Osteoblast (primary cell): Measurements from ENCODE around the gene MPZL1. TPM values are rescaled to one million over a fixed set of nuclear protein-coding genes. Genes with fewer than 3 reads are reported as not detected.

Experiments used
- DNase-seq: peaks from one replicate; pipeline ENCODE4 v3.0.0; 2011; ENCODE audit warnings: low spot score, mixed read lengths; ENCODE audit not compliant: insufficient read length; ENCODE audit errors: missing footprints
- H2AFZ ChIP-seq: 2 replicates; pipeline ENCODE4 v1.6.0; 2011; ENCODE audit warnings: mild to moderate bottlenecking, low read length
- H3K27ac ChIP-seq: 2 replicates; pipeline ENCODE4 v1.5.1; 2011; ENCODE audit warnings: mild to moderate bottlenecking, low read depth, low read length, moderate library complexity
- H3K27me3 ChIP-seq: 2 replicates; pipeline ENCODE4 v1.6.0; 2012; ENCODE audit warnings: mild to moderate bottlenecking, control low read depth, inconsistent platforms, low read length, moderate library complexity; ENCODE audit not compliant: insufficient read depth
- H3K36me3 ChIP-seq: 2 replicates; pipeline ENCODE4 v1.5.1; 2011; ENCODE audit warnings: mild to moderate bottlenecking, low read length, control low read depth, moderate library complexity; ENCODE audit not compliant: insufficient read depth
- H3K4me1 ChIP-seq: 2 replicates; pipeline ENCODE4 v1.5.1; 2011; ENCODE audit warnings: mild to moderate bottlenecking, low read length, control low read depth, moderate library complexity; ENCODE audit not compliant: insufficient read depth
- H3K4me2 ChIP-seq: 2 replicates; pipeline ENCODE4 v1.6.0; 2011; ENCODE audit warnings: mild to moderate bottlenecking, low read length; ENCODE audit not compliant: insufficient read depth
- H3K4me3 ChIP-seq: fragments of 200-600 bp; sonication (generic); 3 replicates; pipeline ENCODE4 v1.5.1; 2012; ENCODE audit warnings: mild to moderate bottlenecking, low read length, inconsistent platforms; ENCODE audit not compliant: insufficient read depth
- H3K79me2 ChIP-seq: 2 replicates; pipeline ENCODE4 v1.6.0; 2012; ENCODE audit warnings: mild to moderate bottlenecking, low read length, control low read depth, inconsistent platforms; ENCODE audit not compliant: insufficient read depth
- H3K9me3 ChIP-seq: 2 replicates; pipeline ENCODE4 v1.5.1; 2011; ENCODE audit warnings: low read depth, low read length, control low read depth
- H4K20me1 ChIP-seq: 2 replicates; pipeline ENCODE4 v1.6.0; 2012; ENCODE audit warnings: mild to moderate bottlenecking, low read length, control low read depth; ENCODE audit not compliant: insufficient read depth
- CTCF ChIP-seq: IDR thresholded peaks from 2 replicates; pipeline ENCODE4 v1.5.1; 2011; ENCODE audit warnings: mild to moderate bottlenecking, low read depth, low read length, moderate library complexity; ENCODE audit errors: extremely low read depth
- total RNA-seq: library from RNA; depleted of rRNA; stranded (reverse); fragments of >200 nt; gene quantifications from 2 replicates; pipeline ENCODE4 v1.2.3, GENCODE V29; 2012

MPZL1 gene
- total RNA-seq, 1 donor = 189 TPM

- DNase-seq = no peak
- peaks cover 12% of the 10 kb centered on the region for H3K27me3 ChIP-seq
These were observed 32.2 kb upstream of the MPZL1 start for GRCh38 chr1:167689567-167689920.

GRCh38 chr1:167690053-167690452 lies 31.7 kb upstream of the MPZL1 start:
- no peak for DNase-seq
- H3K36me3 ChIP-seq = no peaks in the 10 kb centered on the region
- no peak overlapping the region for H2AFZ ChIP-seq
- no peak overlapping the region for H3K4me3 ChIP-seq
- H3K4me2 ChIP-seq = no peak overlapping the region
- no peak for TF ChIP-seq CTCF
- H3K4me1 ChIP-seq = peaks cover 13% of the 10 kb centered on the region
- no peaks in the 10 kb centered on the region for H3K79me2 ChIP-seq
- no peaks in the 10 kb centered on the region for H4K20me1 ChIP-seq
- H3K27me3 ChIP-seq = peaks cover 12% of the 10 kb centered on the region
- no peaks in the 10 kb centered on the region for H3K9me3 ChIP-seq
- no peak overlapping the region for H3K27ac ChIP-seq

More at GRCh38 chr1:167689567-167689920, 32.2 kb upstream of the MPZL1 start:
- no peak for TF ChIP-seq CTCF
- Histone ChIP-seq H3K4me1 (peaks cover 13% of the 10 kb centered on the region), H3K36me3 (no peaks in the 10 kb centered on the region), H3K27ac (no peak overlapping the region), H3K4me3 (no peak overlapping the region), H2AFZ (no peak overlapping the region), H3K4me2 (no peak overlapping the region), H3K79me2 (no peaks in the 10 kb centered on the region), H4K20me1 (no peaks in the 10 kb centered on the region), H3K9me3 (no peaks in the 10 kb centered on the region)

GRCh38 chr1:167693425-167694045 lies 28.2 kb upstream of the MPZL1 start:
- no peaks in the 10 kb centered on the region for H4K20me1 ChIP-seq
- no peaks in the 10 kb centered on the region for H3K36me3 ChIP-seq
- H3K4me2 ChIP-seq = no peak overlapping the region
- no peaks in the 10 kb centered on the region for H3K79me2 ChIP-seq
- DNase-seq = no peak
- peaks cover 12% of the 10 kb centered on the region for H3K27me3 ChIP-seq
- no peak for TF ChIP-seq CTCF
- no peaks in the 10 kb centered on the region for H3K9me3 ChIP-seq
- H3K4me3 ChIP-seq = no peak overlapping the region
- no peak overlapping the region for H3K27ac ChIP-seq
- peaks cover 9% of the 10 kb centered on the region for H3K4me1 ChIP-seq
- no peak overlapping the region for H2AFZ ChIP-seq

- no peaks in the 10 kb centered on the region for H4K20me1 ChIP-seq
- H3K36me3 ChIP-seq = no peaks in the 10 kb centered on the region
- H3K27ac ChIP-seq = no peak overlapping the region
- no peaks in the 10 kb centered on the region for H3K79me2 ChIP-seq
- H3K4me1 ChIP-seq = peaks cover 1% of the 10 kb centered on the region
- DNase-seq = no peak
- H3K4me2 ChIP-seq = no peak overlapping the region
- no peak for TF ChIP-seq CTCF
- H3K27me3 ChIP-seq = peaks cover 12% of the 10 kb centered on the region
- H2AFZ ChIP-seq = no peak overlapping the region
- H3K4me3 ChIP-seq = no peak overlapping the region
- H3K9me3 ChIP-seq = no peaks in the 10 kb centered on the region
These were observed 27.1 kb upstream of the MPZL1 start for GRCh38 chr1:167694691-167695090.
